ENCODE results near the gene REELD1. TPM values are rescaled to one million over a fixed set of nuclear protein-coding genes. Genes with fewer than 3 reads are reported as not detected.

The REELD1 gene
- total and polyA plus RNA-seq, 3 donors from 2014 or later: 0.38 to 1.3 (median 0.62) TPM

- 45 to 57% methylated on average over 4 of the region's 4 CpGs for WGBS, 2 donors
- no peak for DNase-seq
- Histone ChIP-seq H3K27ac (no peak overlapping the region), H3K9me3 (no peaks in the 10 kb centered on the region), H3K27me3 (no peaks in the 10 kb centered on the region), H3K4me3 (no peak overlapping the region), H3K36me3 (ENCODE audit: low read depth, missing control alignments) (no peaks in the 10 kb centered on the region), H3K4me1 (peaks cover 32% of the 10 kb centered on the region)
- TF ChIP-seq POLR2A (IDR thresholded peaks at IDR 0.05): no peak
- intact Hi-C loops (cut with DNase I; ENCODE audit: low total_unique reads): no loop called here
These were observed 31.5 kb downstream of the REELD1 start for GRCh38 chr4:146245850-146246249.

GRCh38 chr4:146246381-146246780 lies 32.0 kb downstream of the REELD1 start:
- H3K4me3 ChIP-seq: no peak overlapping the region
- 86 to 87% methylated on average over 6 of the region's 6 CpGs for WGBS, 2 donors
- TF ChIP-seq POLR2A (IDR thresholded peaks at IDR 0.05) (no peak), CTCF (IDR thresholded peaks at IDR 0.05) (no peak)
- H3K36me3 ChIP-seq (ENCODE audit: low read depth, missing control alignments): no peaks in the 10 kb centered on the region
- peaks cover 28% of the 10 kb centered on the region for H3K4me1 ChIP-seq
- no peak for DNase-seq
- no peaks in the 10 kb centered on the region for H3K27me3 ChIP-seq
- H3K27ac ChIP-seq: no peak overlapping the region
- H3K9me3 ChIP-seq: no peaks in the 10 kb centered on the region
- intact Hi-C loops (cut with DNase I; ENCODE audit: low total_unique reads): no loop called here

GRCh38 chr4:146247356-146247755 lies 33.0 kb downstream of the REELD1 start:
- no peak for TF ChIP-seq CTCF (IDR thresholded peaks at IDR 0.05)
- no peak for TF ChIP-seq POLR2A (IDR thresholded peaks at IDR 0.05)
- Histone ChIP-seq H3K27me3 (no peaks in the 10 kb centered on the region), H3K4me1 (peaks cover 26% of the 10 kb centered on the region), H3K9me3 (no peaks in the 10 kb centered on the region), H3K27ac (no peak overlapping the region), H3K36me3 (ENCODE audit: low read depth, missing control alignments) (no peaks in the 10 kb centered on the region), H3K4me3 (no peak overlapping the region)
- no peak for DNase-seq
- intact Hi-C loops (cut with DNase I; ENCODE audit: low total_unique reads): no loop called here
- 47 to 50% methylated on average over 2 of the region's 2 CpGs for WGBS, 2 donors

- no peaks in the 10 kb centered on the region for H3K27me3 ChIP-seq
- TF ChIP-seq POLR2A (IDR thresholded peaks at IDR 0.05) (no peak), CTCF (IDR thresholded peaks at IDR 0.05) (no peak)
- H3K36me3 ChIP-seq (ENCODE audit: low read depth, missing control alignments): no peaks in the 10 kb centered on the region
- H3K4me3 ChIP-seq: no peak overlapping the region
- no peaks in the 10 kb centered on the region for H3K9me3 ChIP-seq
- 87 to 88% methylated on average over 5 of the region's 5 CpGs for WGBS, 2 donors
- H3K27ac ChIP-seq: no peak overlapping the region
- H3K4me1 ChIP-seq: no peaks in the 10 kb centered on the region
- intact Hi-C loops (cut with DNase I; ENCODE audit: low total_unique reads): no loop called here
- no peak for DNase-seq
These were observed 38.8 kb downstream of the REELD1 start for GRCh38 chr4:146252969-146253611.

- no peak overlapping the region for H3K4me3 ChIP-seq
- intact Hi-C loops (cut with DNase I; ENCODE audit: low total_unique reads): no loop called here
- H3K9me3 ChIP-seq: no peaks in the 10 kb centered on the region
- no peaks in the 10 kb centered on the region for H3K4me1 ChIP-seq
- H3K36me3 ChIP-seq (ENCODE audit: low read depth, missing control alignments): no peaks in the 10 kb centered on the region
- H3K27me3 ChIP-seq: no peaks in the 10 kb centered on the region
- H3K27ac ChIP-seq: no peak overlapping the region
- peak in 1 of 3 experiments; percentile 11 for TF ChIP-seq CTCF (IDR thresholded peaks at IDR 0.05)
- no peak for TF ChIP-seq POLR2A (IDR thresholded peaks at IDR 0.05)
- WGBS, 2 donors: 73 to 88% methylated on average over 1 of the region's 1 CpG
- DNase-seq: no peak
These were observed 41.1 kb downstream of the REELD1 start for GRCh38 chr4:146255463-146255862.
